ENCODE data around the gene TSPAN3. TPM values are rescaled to one million over a fixed set of nuclear protein-coding genes. Genes with fewer than 3 reads are reported as not detected.

Gene TSPAN3
- total and polyA plus RNA-seq, 4 donors: 49.3 to 82.8 (median 78.7) TPM

- no peaks in the 10 kb centered on the region for H3K4me1 ChIP-seq (ENCODE audit: control insufficient read depth in 4 of 4, insufficient read depth in 4 of 4, low read length in 3 of 4)
- DNase-seq (ENCODE audit: low spot score): no peak
- H3K9ac ChIP-seq (ENCODE audit: low read depth in 1 of 2, low read length in 2 of 2): no peak overlapping the region
- H3K27ac ChIP-seq (ENCODE audit: low read depth in 1 of 2, low read length in 2 of 2): no peak overlapping the region
- TF ChIP-seq JUND (IDR thresholded peaks at IDR 0.05) (no peak), SP1 (IDR thresholded peaks at IDR 0.05) (no peak), EGR1 (IDR thresholded peaks at IDR 0.05; ENCODE audit: low read depth in 2 of 2) (peak in 1 of 2 donors; percentile 25), MAX (IDR thresholded peaks at IDR 0.05) (peak; percentile 31), ATF3 (IDR thresholded peaks at IDR 0.05) (no peak), YY1 (IDR thresholded peaks at IDR 0.05) (no peak), CTCF (IDR thresholded peaks at IDR 0.05; ENCODE audit: low read depth, low read length, missing input control) (no peak), HNF4A (conservative IDR thresholded peaks at IDR 0.05) (no peak)
- WGBS: 74% methylated on average over 4 of the region's 4 CpGs
- no peak overlapping the region for H3K4me3 ChIP-seq (ENCODE audit: low read depth in 1 of 3, low read length in 3 of 3)
- H3K36me3 ChIP-seq (ENCODE audit: control insufficient read depth in 4 of 4, insufficient read depth in 3 of 4, low read depth in 1 of 4, low read length in 3 of 4): no peaks in the 10 kb centered on the region
- H3K9me3 ChIP-seq (ENCODE audit: control insufficient read depth in 4 of 4, low read length in 3 of 4): no peaks in the 10 kb centered on the region
- no peaks in the 10 kb centered on the region for H3K27me3 ChIP-seq (ENCODE audit: control insufficient read depth in 4 of 4, insufficient read depth in 4 of 4, low read length in 3 of 4)
Measured at GRCh38 chr15:77004189-77004588, 66.7 kb downstream of the TSPAN3 start.

GRCh38 chr15:77002954-77003912 lies 67.7 kb downstream of the TSPAN3 start:
- WGBS: 76% methylated on average over 16 of the region's 16 CpGs
- H3K4me3 ChIP-seq (ENCODE audit: low read depth in 1 of 3, low read length in 3 of 3): no peak overlapping the region

More at GRCh38 chr15:77002954-77003912, 67.7 kb downstream of the TSPAN3 start:
- DNase-seq (ENCODE audit: low spot score): no peak
- H3K4me1 ChIP-seq (ENCODE audit: control insufficient read depth in 4 of 4, insufficient read depth in 4 of 4, low read length in 3 of 4): no peaks in the 10 kb centered on the region
- no peak overlapping the region for H3K9ac ChIP-seq (ENCODE audit: low read depth in 1 of 2, low read length in 2 of 2)
- no peaks in the 10 kb centered on the region for H3K36me3 ChIP-seq (ENCODE audit: control insufficient read depth in 4 of 4, insufficient read depth in 3 of 4, low read depth in 1 of 4, low read length in 3 of 4)
- H3K9me3 ChIP-seq (ENCODE audit: control insufficient read depth in 4 of 4, low read length in 3 of 4): no peaks in the 10 kb centered on the region
- TF ChIP-seq ATF3 (IDR thresholded peaks at IDR 0.05): no peak
- TF ChIP-seq RXRA (IDR thresholded peaks at IDR 0.05): no peak
- no peak for TF ChIP-seq TAF1 (conservative IDR thresholded peaks at IDR 0.05)
- TF ChIP-seq CTCF (IDR thresholded peaks at IDR 0.05; ENCODE audit: low read depth, low read length, missing input control): no peak
- TF ChIP-seq ZBTB33 (IDR thresholded peaks at IDR 0.05): no peak
- H3K27me3 ChIP-seq (ENCODE audit: control insufficient read depth in 4 of 4, insufficient read depth in 4 of 4, low read length in 3 of 4): no peaks in the 10 kb centered on the region
- peak overlapping the region; percentile 18 to 20 for H3K27ac ChIP-seq (ENCODE audit: low read depth in 1 of 2, low read length in 2 of 2)

All from liver (tissue), 9 donors.